Memory B cell (primary cell): ENCODE measurements around the gene LEPROT.

Experiments
- ATAC-seq: fragments of 150-1000 bp; cut with Tn5 transposase; 2 replicates; pipeline ENCODE4 v1.10.0; 2021; ENCODE audit warnings: low read depth, mild to moderate bottlenecking, moderate library complexity
- DNase-seq, 2 donors: peaks; one replicate each; pipeline ENCODE4 v3.0.0; 2022; ENCODE audit warnings: low spot score in 2 of 2
- H3K27ac Mint-ChIP-seq: one replicate; pipeline ENCODE4 v1.8.0; 2022; ENCODE audit warnings: mild to moderate bottlenecking, moderate library complexity, mixed read lengths
- H3K27me3 Mint-ChIP-seq: one replicate; pipeline ENCODE4 v1.8.0; 2022; ENCODE audit warnings: mixed read lengths
- H3K36me3 Mint-ChIP-seq: one replicate; pipeline ENCODE4 v1.8.0; 2022; ENCODE audit warnings: mild to moderate bottlenecking, mixed read lengths
- H3K4me1 Mint-ChIP-seq: one replicate; pipeline ENCODE4 v1.8.0; 2022; ENCODE audit warnings: mixed read lengths
- H3K4me3 Mint-ChIP-seq: one replicate; pipeline ENCODE4 v1.8.0; 2022; ENCODE audit warnings: mild to moderate bottlenecking, moderate library complexity, mixed read lengths
- H3K9me3 Mint-ChIP-seq: one replicate; pipeline ENCODE4 v1.8.0; 2022; ENCODE audit warnings: mixed read lengths

The LEPROT gene

DNA sequence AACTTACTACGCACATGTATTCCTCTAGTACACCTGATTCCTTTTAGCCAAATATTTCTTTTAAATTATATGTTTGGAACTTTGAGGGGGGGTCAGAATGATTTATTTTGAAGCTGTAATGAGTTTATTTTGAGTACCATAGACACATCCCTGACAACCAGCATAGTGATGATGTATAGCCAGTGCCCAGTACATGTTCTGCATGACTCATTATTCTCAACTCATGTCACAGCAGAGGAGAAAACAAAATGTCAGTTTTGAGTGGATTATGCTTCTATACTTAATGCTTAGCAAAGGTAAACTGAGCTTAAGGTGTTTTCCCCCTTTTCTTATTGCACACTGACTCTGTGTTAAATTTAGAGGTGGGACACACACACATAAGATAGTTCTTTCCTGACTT is 22.4 kb upstream of the LEPROT start:
- Mint-ChIP-seq H3K4me3 (no peak overlapping the region), H3K27me3 (peaks cover 1% of the 10 kb centered on the region), H3K9me3 (no peaks in the 10 kb centered on the region), H3K4me1 (no peaks in the 10 kb centered on the region), H3K36me3 (peaks cover 1% of the 10 kb centered on the region), H3K27ac (no peak overlapping the region)
- no peak for DNase-seq
- no peak for ATAC-seq

DNA sequence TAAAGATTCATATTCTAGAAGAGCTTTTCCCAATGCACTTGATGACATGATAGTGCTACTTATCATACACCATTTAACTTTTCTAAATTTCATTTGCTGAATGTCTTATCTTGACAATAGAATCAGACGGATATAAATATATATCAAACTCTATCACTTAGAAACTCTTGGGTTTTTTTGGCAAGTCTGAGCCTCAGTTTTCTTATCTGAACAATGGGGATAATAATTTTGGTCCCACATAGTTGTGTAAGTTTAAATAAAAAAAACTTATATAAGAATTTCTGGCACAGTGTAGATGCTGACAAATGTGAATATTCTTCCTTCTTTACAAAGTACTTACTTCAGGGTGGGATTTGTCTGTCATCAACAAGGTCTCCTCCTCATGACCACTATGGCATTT is 21.5 kb upstream of the LEPROT start:
- DNase-seq: no peak
- H3K36me3 Mint-ChIP-seq: peaks cover 1% of the 10 kb centered on the region
- H3K4me3 Mint-ChIP-seq: no peak overlapping the region

DNA sequence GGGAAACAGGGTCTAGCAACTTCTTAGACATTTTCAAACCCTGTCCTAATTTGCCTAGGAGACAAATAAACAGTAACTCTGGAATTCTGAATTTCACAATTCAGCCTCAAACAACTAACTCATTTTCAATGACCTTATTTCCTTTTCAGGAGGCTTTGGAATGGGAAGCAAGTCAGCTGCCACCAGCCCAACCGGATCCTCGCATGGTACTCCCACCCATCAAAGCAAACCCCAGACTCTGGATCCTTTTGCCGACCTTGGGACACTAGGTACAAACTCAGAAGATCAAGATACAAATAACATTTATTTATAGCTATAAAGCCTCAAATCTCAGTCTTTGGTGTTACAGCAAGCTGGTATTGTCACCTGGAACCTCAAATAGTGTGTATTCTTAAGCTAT is 18.9 kb upstream of the LEPROT start:
- Mint-ChIP-seq H3K36me3 (no peaks in the 10 kb centered on the region), H3K4me3 (no peak overlapping the region), H3K4me1 (no peaks in the 10 kb centered on the region), H3K27ac (no peak overlapping the region), H3K27me3 (peaks cover 6% of the 10 kb centered on the region), H3K9me3 (no peaks in the 10 kb centered on the region)
- ATAC-seq (no peak), DNase-seq (no peak)

More for the DNA sequence above, 21.5 kb upstream of the LEPROT start:
- peaks cover 1% of the 10 kb centered on the region for H3K27me3 Mint-ChIP-seq
- H3K27ac Mint-ChIP-seq: no peak overlapping the region
- H3K4me1 Mint-ChIP-seq: no peaks in the 10 kb centered on the region
- H3K9me3 Mint-ChIP-seq: no peaks in the 10 kb centered on the region
- no peak for ATAC-seq

DNA sequence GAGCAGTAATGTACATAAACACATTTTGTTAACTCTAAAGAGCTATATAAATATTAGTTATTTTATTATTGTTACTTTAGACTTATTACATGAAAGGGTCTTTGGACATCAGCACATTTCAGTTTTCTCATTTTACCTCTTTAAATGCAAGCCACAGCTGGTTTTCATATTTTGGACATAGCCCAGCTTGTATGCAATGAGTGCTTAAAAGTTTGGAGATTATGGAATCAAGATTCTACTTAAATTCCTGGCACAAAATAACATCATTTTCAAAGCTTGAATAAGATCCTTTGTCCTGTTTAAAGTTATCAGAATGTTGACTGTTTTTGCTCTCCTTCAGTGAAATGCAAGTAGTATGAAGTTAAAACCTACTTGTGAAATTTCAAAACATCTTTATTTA is 15.5 kb upstream of the LEPROT start:
- H3K27ac Mint-ChIP-seq: no peak overlapping the region
- ATAC-seq: no peak

DNA sequence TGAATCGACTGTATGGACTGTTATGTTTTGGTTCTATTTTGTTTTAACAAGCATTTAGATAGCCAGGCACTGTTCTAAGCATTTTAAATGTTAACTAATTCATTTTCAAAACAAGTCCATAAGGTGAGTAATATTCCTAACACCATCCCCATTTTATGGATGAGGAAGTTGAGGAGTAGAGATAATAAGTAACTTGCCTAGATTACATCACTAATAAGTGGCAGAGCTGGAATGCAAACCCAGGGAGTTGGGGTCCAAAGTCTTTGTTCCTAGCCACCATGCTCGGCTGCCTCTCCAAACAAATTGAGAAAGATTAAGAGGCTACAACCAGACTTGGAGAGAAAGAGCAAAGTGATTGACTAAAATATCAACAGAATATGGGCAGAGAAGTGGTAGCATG is 12.6 kb upstream of the LEPROT start:
- no peak for ATAC-seq

More for the DNA sequence above, 15.5 kb upstream of the LEPROT start:
- DNase-seq: no peak
- Mint-ChIP-seq H3K4me1 (no peaks in the 10 kb centered on the region), H3K9me3 (peaks cover 3% of the 10 kb centered on the region), H3K4me3 (no peak overlapping the region), H3K36me3 (peaks cover 3% of the 10 kb centered on the region), H3K27me3 (peaks cover 8% of the 10 kb centered on the region)

DNA sequence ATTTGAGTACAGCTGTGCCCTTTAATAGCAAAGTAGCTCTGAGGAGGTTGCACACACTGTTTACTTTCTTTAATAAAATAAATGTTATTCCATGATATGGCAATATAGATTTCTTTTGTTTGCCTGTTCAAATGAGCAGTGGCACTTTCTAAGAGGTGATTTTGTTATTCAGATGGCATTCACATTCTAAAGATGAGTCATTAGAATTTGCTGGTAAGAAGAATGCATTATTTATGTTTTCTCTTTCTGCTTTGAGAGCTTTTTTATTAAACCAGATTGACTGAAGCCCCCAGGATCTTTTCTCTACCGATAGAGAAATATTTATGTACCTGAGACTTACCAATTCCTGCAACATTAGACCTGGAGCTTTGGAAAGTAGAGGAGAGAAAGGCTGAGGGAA is 11.2 kb upstream of the LEPROT start:
- Mint-ChIP-seq H3K27me3 (peaks cover 15% of the 10 kb centered on the region), H3K9me3 (peaks cover 3% of the 10 kb centered on the region), H3K4me1 (no peaks in the 10 kb centered on the region), H3K36me3 (peaks cover 3% of the 10 kb centered on the region), H3K27ac (no peak overlapping the region), H3K4me3 (no peak overlapping the region)
- no peak for ATAC-seq
- DNase-seq: no peak

More for the DNA sequence above, 12.6 kb upstream of the LEPROT start:
- peaks cover 3% of the 10 kb centered on the region for H3K9me3 Mint-ChIP-seq
- no peaks in the 10 kb centered on the region for H3K4me1 Mint-ChIP-seq
- no peak overlapping the region for H3K4me3 Mint-ChIP-seq
- peaks cover 3% of the 10 kb centered on the region for H3K36me3 Mint-ChIP-seq
- DNase-seq: no peak
- H3K27ac Mint-ChIP-seq: no peak overlapping the region
- H3K27me3 Mint-ChIP-seq: peaks cover 12% of the 10 kb centered on the region

GRCh38 chr1:65409816-65410326 is 10.6 kb upstream of the LEPROT start:
- peaks cover 13% of the 10 kb centered on the region for H3K27me3 Mint-ChIP-seq
- no peak for ATAC-seq
- H3K4me1 Mint-ChIP-seq: no peaks in the 10 kb centered on the region
- H3K36me3 Mint-ChIP-seq: peaks cover 3% of the 10 kb centered on the region
- H3K4me3 Mint-ChIP-seq: no peak overlapping the region
- DNase-seq: no peak
- no peak overlapping the region for H3K27ac Mint-ChIP-seq
- peaks cover 3% of the 10 kb centered on the region for H3K9me3 Mint-ChIP-seq

- DNase-seq (no peak), ATAC-seq (no peak)
- Mint-ChIP-seq H3K9me3 (peaks cover 3% of the 10 kb centered on the region), H3K27me3 (peaks cover 10% of the 10 kb centered on the region), H3K4me1 (no peaks in the 10 kb centered on the region), H3K4me3 (no peak overlapping the region), H3K27ac (no peak overlapping the region), H3K36me3 (peaks cover 3% of the 10 kb centered on the region)
Measured at GRCh38 chr1:65412256-65412983, 8.0 kb upstream of the LEPROT start.

- Mint-ChIP-seq H3K27ac (no peak overlapping the region), H3K36me3 (peaks cover 3% of the 10 kb centered on the region), H3K4me3 (no peak overlapping the region), H3K4me1 (no peaks in the 10 kb centered on the region), H3K9me3 (peaks cover 3% of the 10 kb centered on the region), H3K27me3 (peaks cover 10% of the 10 kb centered on the region)
- DNase-seq (no peak), ATAC-seq (no peak)
Measured at GRCh38 chr1:65412984-65413375, 7.5 kb upstream of the LEPROT start.

DNA sequence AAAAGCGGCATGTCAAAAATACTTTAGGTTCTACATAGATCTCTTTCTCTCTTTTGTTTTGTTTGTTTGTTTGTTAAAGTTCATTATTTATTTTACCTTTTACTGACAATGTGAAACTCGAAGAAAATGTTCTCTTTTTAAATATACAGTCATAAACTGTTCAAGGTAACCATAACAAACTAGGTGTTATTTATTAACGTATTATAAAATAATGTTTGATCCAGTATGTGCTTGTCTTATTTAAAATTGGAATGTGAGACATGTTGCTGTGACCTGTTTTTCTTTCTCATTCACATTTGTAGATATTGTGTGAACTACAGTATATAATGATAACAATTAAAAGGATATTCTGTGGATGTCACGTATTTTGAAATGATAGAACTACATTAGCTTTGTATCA is 5.9 kb upstream of the LEPROT start:
- Mint-ChIP-seq H3K4me3 (no peak overlapping the region), H3K4me1 (peaks cover 5% of the 10 kb centered on the region), H3K36me3 (peaks cover 3% of the 10 kb centered on the region), H3K27ac (no peak overlapping the region), H3K27me3 (peaks cover 10% of the 10 kb centered on the region), H3K9me3 (peaks cover 3% of the 10 kb centered on the region)
- DNase-seq (no peak), ATAC-seq (no peak)

DNA sequence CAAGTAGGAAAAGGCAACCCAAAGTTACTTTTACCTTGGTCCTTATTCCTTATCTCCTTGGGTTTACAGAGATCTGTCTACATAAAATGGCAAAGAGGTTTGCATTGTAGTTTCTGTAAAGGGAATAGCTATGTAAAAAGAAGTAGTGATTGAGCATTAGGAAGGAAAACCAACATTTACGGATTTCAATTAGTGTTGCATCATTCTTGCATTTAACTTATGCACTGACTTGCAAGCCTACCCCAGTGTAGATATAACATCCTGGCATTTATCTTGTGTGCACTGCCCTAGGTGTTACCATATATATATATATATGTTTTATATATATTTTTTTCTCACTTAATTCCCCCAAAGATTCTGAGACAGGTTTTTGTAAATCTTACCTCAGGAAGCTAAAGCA is 3.7 kb upstream of the LEPROT start:
- Mint-ChIP-seq H3K4me1 (peaks cover 8% of the 10 kb centered on the region), H3K27ac (no peak overlapping the region), H3K9me3 (no peaks in the 10 kb centered on the region), H3K36me3 (no peaks in the 10 kb centered on the region), H3K4me3 (no peak overlapping the region), H3K27me3 (peaks cover 5% of the 10 kb centered on the region)
- ATAC-seq: no peak
- DNase-seq: no peak

DNA sequence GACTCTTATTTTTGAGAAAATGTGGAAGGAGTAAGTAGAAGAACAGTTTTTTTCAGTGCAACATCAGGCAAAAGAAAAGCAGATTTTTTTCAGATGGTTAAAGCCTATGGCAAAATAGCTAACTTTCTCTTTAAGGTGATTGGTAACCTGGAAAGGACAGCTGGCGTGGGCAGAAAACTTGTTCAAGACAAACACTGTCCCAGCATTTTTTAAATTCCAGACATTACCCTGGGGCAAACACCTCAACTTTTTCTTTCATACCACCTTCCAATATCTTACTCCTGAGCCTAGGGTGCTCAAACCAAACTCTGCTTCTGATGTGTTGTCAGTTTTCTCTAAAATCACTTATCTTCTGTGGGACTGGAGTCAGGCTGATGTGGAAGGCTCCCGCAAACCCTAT is 2.7 kb upstream of the LEPROT start:
- DNase-seq (no peak), ATAC-seq (no peak)
- Mint-ChIP-seq H3K4me3 (no peak overlapping the region), H3K9me3 (no peaks in the 10 kb centered on the region), H3K27ac (no peak overlapping the region), H3K4me1 (peaks cover 8% of the 10 kb centered on the region), H3K36me3 (no peaks in the 10 kb centered on the region), H3K27me3 (peaks cover 3% of the 10 kb centered on the region)

DNA sequence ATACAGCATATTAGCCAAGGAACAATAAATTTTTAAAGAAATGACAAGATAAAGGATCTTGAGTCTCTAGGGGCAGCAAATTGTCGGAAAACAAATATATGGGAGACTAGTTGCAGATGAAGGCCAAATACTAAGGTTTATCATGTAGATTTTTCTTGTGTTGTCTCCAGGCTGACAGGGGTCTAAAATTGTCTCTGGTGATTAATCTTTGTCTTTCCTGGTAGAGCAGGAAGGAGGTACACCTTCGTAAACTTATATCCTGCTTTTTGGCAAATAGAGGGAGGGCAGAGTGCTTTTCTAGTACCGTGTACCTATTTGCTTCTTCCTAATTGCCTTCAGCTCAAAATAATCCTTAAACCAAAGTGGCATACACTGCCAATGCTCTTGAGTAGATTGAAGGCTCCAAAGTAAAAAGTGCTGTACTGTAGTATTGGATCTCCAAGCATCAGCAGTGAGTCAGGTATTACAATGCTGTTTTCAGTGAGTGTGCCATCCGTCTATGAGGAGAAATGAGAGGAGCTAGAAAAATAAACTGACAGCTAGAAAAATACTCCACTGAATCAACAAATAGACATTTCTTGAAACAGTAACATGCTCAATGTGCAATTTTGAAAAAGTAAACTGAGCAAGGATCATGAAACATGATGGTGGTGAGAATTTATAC is 1.8 kb upstream of the LEPROT start:
- no peak for DNase-seq
- peaks cover 3% of the 10 kb centered on the region for H3K27me3 Mint-ChIP-seq
- no peak overlapping the region for H3K27ac Mint-ChIP-seq
- H3K36me3 Mint-ChIP-seq: no peaks in the 10 kb centered on the region
- ATAC-seq: no peak
- H3K4me1 Mint-ChIP-seq: peaks cover 8% of the 10 kb centered on the region
- H3K9me3 Mint-ChIP-seq: no peaks in the 10 kb centered on the region
- peak overlapping the region; percentile 57 for H3K4me3 Mint-ChIP-seq

- Mint-ChIP-seq H3K36me3 (no peaks in the 10 kb centered on the region), H3K4me3 (no peak overlapping the region), H3K4me1 (peaks cover 8% of the 10 kb centered on the region), H3K27ac (peak overlapping the region; percentile 64), H3K27me3 (no peaks in the 10 kb centered on the region), H3K9me3 (no peaks in the 10 kb centered on the region)
- ATAC-seq (peak; percentile 87), DNase-seq (peak; percentile 94 to 100)
Measured at GRCh38 chr1:65419681-65420589, 533 bp upstream of the LEPROT start.
